GM12878 (cell line): ENCODE data around the gene IBA57. TPM values are rescaled to one million over a fixed set of nuclear protein-coding genes. Genes with fewer than 3 reads are reported as not detected.

Experiments used
- ATAC-seq: fragments of 200-7000 bp; cut with Tn5 transposase; 3 replicates; pipeline ENCODE4 v1.9.1; 2020; ENCODE audit warnings: mild to moderate bottlenecking, moderate library complexity
- BruUV-seq: library from RNA; stranded (reverse); fragments of 400-500 nt; replicated peaks from 2 replicates; lab custom pipeline; 2021; lab: Mats Ljungman, UMichigan
- CTCF ChIA-PET: fragments of 300-600 bp; sonication (Branson Sonifier 250); formaldehyde crosslinking; extraction: SDS; loops from one replicate; lab custom pipeline; 2021; ENCODE audit warnings: inconsistent platforms; lab: Yijun Ruan, JAX
- POLR2A ChIA-PET: fragments of 350-600 bp; formaldehyde crosslinking; extraction: SDS; loops from one replicate; lab custom pipeline; 2021; ENCODE audit warnings: inconsistent platforms; lab: Charles Lee
- RAD21 ChIA-PET: fragments of 300-600 bp; sonication (Branson Sonifier 250); formaldehyde crosslinking; loops from one replicate; lab custom pipeline; 2023; ENCODE audit warnings: antibody characterized with exemption; ENCODE audit not compliant: unreplicated experiment; lab: Charles Lee
- SMC1A ChIA-PET: fragments of 300-600 bp; sonication (Branson Sonifier 250); formaldehyde crosslinking; loops from one replicate; lab custom pipeline; 2023; ENCODE audit not compliant: unreplicated experiment, uncharacterized antibody; lab: Charles Lee
- DNase-seq: peaks from one replicate; pipeline ENCODE4 v3.0.0-alpha.2; 2011; ENCODE audit warnings: low read depth, low spot score
- FAIRE-seq: peaks from 3 replicates; lab custom pipeline; 2011; peaks lifted over from hg19 to GRCh38; lab: Jason Lieb, UNC
- H2AFZ ChIP-seq: 2 replicates; pipeline ENCODE4 v1.6.0; 2011; ENCODE audit warnings: low read depth, low read length, control low read depth; ENCODE audit not compliant: control insufficient read depth
- H3K27ac ChIP-seq: 2 replicates; pipeline ENCODE4 v1.5.1; 2011; ENCODE audit warnings: control low read depth; ENCODE audit not compliant: control insufficient read depth, insufficient read depth
- H3K27me3 ChIP-seq, 2 experiments: replicated peaks in 1 of 2; 2 replicates each; pipeline versions ENCODE4 v1.6.0 to v1.6.1; 2011; ENCODE audit warnings: low read length in 1 of 2; ENCODE audit not compliant: control insufficient read depth in 2 of 2, insufficient read depth in 2 of 2
- H3K36me3 ChIP-seq, 2 experiments: 2 replicates each; pipeline ENCODE4 v1.5.1; 2011; ENCODE audit warnings: low read length in 1 of 2; ENCODE audit not compliant: control insufficient read depth in 2 of 2, insufficient read depth in 2 of 2
- H3K4me1 ChIP-seq: 2 replicates; pipeline ENCODE4 v1.6.1; 2011; ENCODE audit warnings: mild to moderate bottlenecking, low read length, moderate library complexity, mixed read lengths; ENCODE audit not compliant: control insufficient read depth, insufficient read depth
- H3K4me2 ChIP-seq: 2 replicates; pipeline ENCODE4 v1.6.0; 2011; ENCODE audit warnings: control low read depth; ENCODE audit not compliant: control insufficient read depth, insufficient read depth
- H3K4me3 ChIP-seq: fragments of 200-600 bp; sonication (generic); 2 replicates; pipeline ENCODE4 v1.5.1; 2016
- H3K79me2 ChIP-seq: 2 replicates; pipeline ENCODE4 v1.6.0; 2011; ENCODE audit warnings: low read length; ENCODE audit not compliant: control insufficient read depth, insufficient read depth
- H3K9ac ChIP-seq: 2 replicates; pipeline ENCODE4 v1.8.0; 2011; ENCODE audit warnings: low read length, control low read depth, mixed read lengths; ENCODE audit not compliant: control insufficient read depth, insufficient read depth
- H3K9me3 ChIP-seq: replicated peaks from 3 replicates; pipeline ENCODE4 v1.5.1; 2011; ENCODE audit warnings: mild to moderate bottlenecking, low read length; ENCODE audit not compliant: control insufficient read depth, insufficient read depth
- H4K20me1 ChIP-seq: 2 replicates; pipeline ENCODE4 v1.6.0; 2011; ENCODE audit not compliant: control insufficient read depth, insufficient read depth
- DPF2 ChIP-seq: fragments of 450-650 bp; IDR thresholded peaks from 2 replicates; pipeline ENCODE4 v1.6.1; 2017; ENCODE audit warnings: mild to moderate bottlenecking
- GATAD2B ChIP-seq: fragments of 450-650 bp; conservative IDR thresholded peaks from 2 replicates; pipeline ENCODE4 v1.6.1; 2017; ENCODE audit warnings: low read depth, mild to moderate bottlenecking, moderate library complexity
- HDAC2 ChIP-seq: fragments of 200-600 bp; sonication (generic); IDR thresholded peaks from 2 replicates; pipeline ENCODE4 v1.6.1; 2017
- MEF2A ChIP-seq: IDR thresholded peaks from 2 replicates; pipeline ENCODE4 v1.6.1; 2011; ENCODE audit warnings: low read depth, mild to moderate bottlenecking, low read length, moderate library complexity; ENCODE audit not compliant: insufficient read depth
- MYB ChIP-seq: fragments of 150-350 bp; IDR thresholded peaks from 2 replicates; pipeline ENCODE4 v1.6.1; 2014; ENCODE audit warnings: mild to moderate bottlenecking, low read depth, low read length, borderline replicate concordance
- NR2F1 ChIP-seq: fragments of 450-650 bp; conservative IDR thresholded peaks from 2 replicates; pipeline ENCODE4 v1.6.1; 2017; ENCODE audit warnings: mild to moderate bottlenecking
- NRF1 ChIP-seq: conservative IDR thresholded peaks from 2 replicates; pipeline ENCODE4 v1.6.1; 2011; ENCODE audit warnings: mild to moderate bottlenecking, low read depth, low read length, improper control_type of control experiment
- POU2F2 ChIP-seq: IDR thresholded peaks from 3 replicates; pipeline ENCODE4 v1.6.1; 2011; ENCODE audit warnings: low read depth, mild to moderate bottlenecking, low read length, borderline replicate concordance
- RELB ChIP-seq: fragments of 450-650 bp; IDR thresholded peaks from 2 replicates; pipeline ENCODE4 v1.6.1; 2017; ENCODE audit warnings: low read depth, mild to moderate bottlenecking, moderate library complexity
- SUZ12 ChIP-seq: fragments of 200-600 bp; sonication (generic); IDR thresholded peaks from one replicate; pipeline ENCODE4 v1.6.1; 2018; ENCODE audit warnings: antibody characterized with exemption, mild to moderate bottlenecking; ENCODE audit not compliant: unreplicated experiment
- YBX1 ChIP-seq: fragments of 450-650 bp; IDR thresholded peaks from 2 replicates; pipeline ENCODE4 v1.6.1; 2016; ENCODE audit warnings: antibody characterized with exemption
- ZNF217 ChIP-seq: fragments of 450-650 bp; IDR thresholded peaks from 2 replicates; pipeline ENCODE4 v1.6.1; 2017; ENCODE audit warnings: antibody characterized with exemption, mild to moderate bottlenecking
- ZNF622 ChIP-seq: fragments of 450-650 bp; IDR thresholded peaks from 2 replicates; pipeline ENCODE4 v1.6.1; 2017; ENCODE audit warnings: mild to moderate bottlenecking, inconsistent platforms
- WGBS: methylation state at CpG from one replicate; pipeline ENCODE4 v1.1.6; 2016; ENCODE audit warnings: low lambda C conversion rate; ENCODE audit not compliant: insufficient replicate concordance, insufficient coverage; ENCODE audit errors: missing lambda C conversion rate; 5-methylcytosine and 5-hydroxymethylcytosine counted together
- in situ Hi-C: fragments of 300-500 bp; cut with MboI; formaldehyde crosslinking; loops from 9 replicates; pipeline ENCODE4 v1.14.3; 2018; ENCODE audit warnings: mixed read lengths
- intact Hi-C: fragments of 100-400 bp; cut with micrococcal nuclease; formaldehyde crosslinking; loops from one replicate; pipeline ENCODE4 v1.14.2; 2022; ENCODE audit not compliant: unreplicated experiment
- polyA plus RNA-seq, 11 experiments: library from polyadenylated mRNA; depleted of rRNA in 4 of 11; unstranded in 6 of 11; stranded (reverse) in 5 of 11; fragments of >200 nt; fragmentation: Nextera tagmentation in 4 of 11; fragmentation: Illumina TruSeq in 1 of 11; extraction: Ambion mirVana in 4 of 11; extraction: Trizol in 1 of 11; gene quantifications; 1 replicate in 1 of 11; 2 replicates in 10 of 11; pipeline versions ENCODE4 v1.2.1 to v1.2.3, GENCODE V29; 2011 to 2016; ENCODE audit warnings: inconsistent platforms in 2 of 11, missing spikeins in 2 of 11, low read depth in 1 of 11
- total RNA-seq, 4 experiments: library from RNA; depleted of rRNA in 3 of 4; stranded (reverse); fragments of >200 nt in 3 of 4; fragmentation: Illumina TruSeq in 1 of 4; extraction: Trizol in 1 of 4; gene quantifications; 2 replicates each; pipeline versions ENCODE4 v1.2.1 to v1.2.3, GENCODE V29; 2013 to 2021

IBA57 gene
- total and polyA plus RNA-seq, 10 of the 15 experiments (the other 5 are each of a cell fraction or from before 2014, with no cell fraction given) = 0.51 to 8.6 (median 3.7) TPM

- no peaks in the 10 kb centered on the region for H3K4me1 ChIP-seq
- no peak overlapping the region for H2AFZ ChIP-seq
- ATAC-seq (no peak), DNase-seq (no peak), FAIRE-seq (no peak)
- ChIA-PET CTCF (no interaction called here), RAD21 (no interaction called here), SMC1A (no interaction called here), POLR2A (no interaction called here)
- in situ Hi-C loops (no loop called here), intact Hi-C loops (no loop called here)
- H4K20me1 ChIP-seq = no peaks in the 10 kb centered on the region
- no peak overlapping the region for H3K27ac ChIP-seq
- WGBS = 31% methylated on average over 7 of the region's 32 CpGs
- H3K79me2 ChIP-seq = no peaks in the 10 kb centered on the region
- no peak overlapping the region for H3K9ac ChIP-seq
- no peaks in the 10 kb centered on the region for H3K36me3 ChIP-seq
- H3K4me3 ChIP-seq = no peak overlapping the region
- TF ChIP-seq MEF2A = no peak
- no peak for TF ChIP-seq GATAD2B
- no peak for TF ChIP-seq YBX1
- TF ChIP-seq NR2F1 = no peak
- TF ChIP-seq SUZ12 = no peak
- no peak for TF ChIP-seq DPF2
- TF ChIP-seq RELB = no peak
- no peak for TF ChIP-seq MYB
- no peak for TF ChIP-seq NRF1
- TF ChIP-seq ZNF217 = no peak
- TF ChIP-seq HDAC2 = no peak
- no peak for TF ChIP-seq ZNF622
- TF ChIP-seq POU2F2 = no peak
- BruUV-seq = no TSS peak
- no peaks in the 10 kb centered on the region for H3K9me3 ChIP-seq
- no peak overlapping the region for H3K4me2 ChIP-seq
- H3K27me3 ChIP-seq = no peaks in the 10 kb centered on the region
These were observed 16.9 kb downstream of the IBA57 start for GRCh38 chr1:228182296-228183030.
